HCT116 (cell line): Measurements from ENCODE around the gene CNMD. TPM values are rescaled to one million over a fixed set of nuclear protein-coding genes. Genes with fewer than 3 reads are reported as not detected.

Experiments used
- ATAC-seq: fragments of 200-7000 bp; cut with Tn5 transposase; 2 replicates; pipeline ENCODE4 v1.9.1; 2020; ENCODE audit warnings: mild to moderate bottlenecking, moderate library complexity
- BruUV-seq: library from RNA; stranded (reverse); fragments of 400-500 nt; replicated peaks from 2 replicates; lab custom pipeline; 2021; lab: Mats Ljungman, UMichigan
- CTCF ChIA-PET: fragments of 300-600 bp; sonication (Branson Sonifier 250); formaldehyde crosslinking; loops from one replicate; lab custom pipeline; 2021; ENCODE audit warnings: antibody characterized with exemption; lab: Charles Lee
- POLR2A ChIA-PET: fragments of 300-600, 350-600 bp; sonication (Branson Sonifier 250); formaldehyde crosslinking; loops from one replicate; lab custom pipeline; 2021; ENCODE audit warnings: antibody characterized with exemption; lab: Charles Lee
- RAD21 ChIA-PET, 2 experiments: fragments of 300-600 bp; sonication (Branson Sonifier 250); formaldehyde crosslinking; loops; one replicate each; lab custom pipeline; 2023; ENCODE audit warnings: low total read pairs in 2 of 2; ENCODE audit not compliant: uncharacterized antibody in 2 of 2, unreplicated experiment in 2 of 2, low non-redundant PET in 1 of 2; lab: Charles Lee
- DNase-seq: peaks from one replicate; pipeline ENCODE4 v3.0.0-alpha.2; 2010; ENCODE audit warnings: low read depth, low spot score
- H2AFZ ChIP-seq: fragments of 200-600 bp; shearing (Covaris generic), sonication (generic); 2 replicates; pipeline ENCODE4 v1.6.1; 2017; ENCODE audit warnings: low read depth, mixed run types, mixed read lengths, antibody characterized with exemption, low read length; ENCODE audit not compliant: poor library complexity, severe bottlenecking
- H3K27ac ChIP-seq: 2 replicates; pipeline ENCODE4 v1.5.1; 2012; ENCODE audit warnings: low read depth, low read length
- H3K27me3 ChIP-seq: fragments of 200-600 bp; sonication (generic); 2 replicates; pipeline ENCODE4 v1.6.1; 2016; ENCODE audit warnings: mixed run types, low read length, mixed read lengths; ENCODE audit not compliant: insufficient read depth
- H3K36me3 ChIP-seq, 2 experiments: fragments of 200-500 bp in 1 of 2; fragments of 200-600 bp in 1 of 2; sonication (Bioruptor generic) in 1 of 2; sonication (generic) in 1 of 2; 2 replicates each; pipeline versions ENCODE4 v1.5.1 to v1.6.1; 2014 to 2016; ENCODE audit warnings: low read length in 2 of 2, inconsistent platforms in 1 of 2, mixed read lengths in 1 of 2, mixed run types in 1 of 2; ENCODE audit not compliant: insufficient read depth in 2 of 2, control insufficient read depth in 1 of 2
- H3K4me1 ChIP-seq, 2 experiments: fragments of 200-600 bp in 1 of 2; sonication (generic) in 1 of 2; 2 replicates each; pipeline versions ENCODE4 v1.5.1 to v1.6.1; 2012 to 2017; ENCODE audit warnings: low read length in 2 of 2, inconsistent platforms in 1 of 2, mild to moderate bottlenecking in 1 of 2, mixed read lengths in 1 of 2, mixed run types in 1 of 2, moderate library complexity in 1 of 2; ENCODE audit not compliant: insufficient read depth in 2 of 2, control insufficient read depth in 1 of 2
- H3K4me2 ChIP-seq: fragments of 200-600 bp; sonication (generic); 2 replicates; pipeline ENCODE4 v1.6.1; 2017; ENCODE audit warnings: mixed run types, low read length, mixed read lengths
- H3K4me3 ChIP-seq, 2 experiments: fragments of 200-600 bp in 1 of 2; sonication (generic) in 1 of 2; replicated peaks in 1 of 2; 2 replicates each; pipeline ENCODE4 v1.5.1; 2011 to 2016; ENCODE audit warnings: low read length in 2 of 2, control low read depth in 1 of 2, low read depth in 1 of 2, mild to moderate bottlenecking in 1 of 2, mixed read lengths in 1 of 2, mixed run types in 1 of 2
- H3K79me2 ChIP-seq: fragments of 200-600 bp; sonication (generic); 2 replicates; pipeline ENCODE4 v1.6.1; 2017; ENCODE audit warnings: mild to moderate bottlenecking, mixed run types, low read length, moderate library complexity, mixed read lengths; ENCODE audit not compliant: insufficient read depth
- H3K9ac ChIP-seq: fragments of 200-600 bp; sonication (generic); 2 replicates; pipeline ENCODE4 v1.6.1; 2016; ENCODE audit warnings: low read length, mixed read lengths
- H3K9me2 ChIP-seq: fragments of 200-600 bp; sonication (generic), shearing (Covaris generic); 2 replicates; pipeline ENCODE4 v1.6.1; 2017; ENCODE audit warnings: mixed run types, mild to moderate bottlenecking, moderate library complexity; ENCODE audit not compliant: insufficient read depth
- H3K9me3 ChIP-seq, 2 experiments: fragments of 200-500 bp in 1 of 2; fragments of 200-600 bp in 1 of 2; sonication (Bioruptor generic) in 1 of 2; sonication (generic) in 1 of 2; 2 replicates each; pipeline ENCODE4 v1.6.1; 2014 to 2017; ENCODE audit warnings: low read length in 2 of 2, mixed read lengths in 2 of 2, inconsistent platforms in 1 of 2, low read depth in 1 of 2, mild to moderate bottlenecking in 1 of 2, mixed run types in 1 of 2, moderate library complexity in 1 of 2; ENCODE audit not compliant: control insufficient read depth in 1 of 2, insufficient read depth in 1 of 2
- H4K20me1 ChIP-seq: fragments of 200-600 bp; sonication (generic), shearing (Covaris generic); 2 replicates; pipeline ENCODE4 v1.6.1; 2017; ENCODE audit warnings: mixed run types, mild to moderate bottlenecking, moderate library complexity; ENCODE audit not compliant: insufficient read depth
- CTCF ChIP-seq, 3 experiments: fragments of 200-600 bp in 1 of 3; sonication (generic) in 1 of 3; IDR thresholded peaks in 2 of 3; conservative IDR thresholded peaks in 1 of 3; 2 replicates each; pipeline ENCODE4 v1.5.1; 2012 to 2017; ENCODE audit warnings: low read depth in 2 of 3, low read length in 2 of 3, antibody characterized with exemption in 1 of 3, borderline replicate concordance in 1 of 3, control low read depth in 1 of 3, mild to moderate bottlenecking in 1 of 3, mixed read lengths in 1 of 3, mixed run types in 1 of 3, moderate library complexity in 1 of 3; ENCODE audit not compliant: insufficient read depth in 1 of 3
- ELF1 ChIP-seq: IDR thresholded peaks from 2 replicates; pipeline ENCODE4 v1.6.1; 2012; ENCODE audit warnings: low read depth, borderline replicate concordance
- EZH2 ChIP-seq: fragments of 200-600 bp; sonication (generic); IDR thresholded peaks from 2 replicates; pipeline ENCODE4 v1.6.1; 2017; ENCODE audit warnings: antibody characterized with exemption, mixed run types
- EZH2phosphoT487 ChIP-seq: fragments of 200-600 bp; IDR thresholded peaks from 2 replicates; pipeline ENCODE4 v1.6.1; 2018; ENCODE audit warnings: antibody characterized with exemption, borderline replicate concordance
- FOSL1 ChIP-seq: IDR thresholded peaks from 2 replicates; pipeline ENCODE4 v1.6.1; 2012; ENCODE audit warnings: low read depth
- JUND ChIP-seq: IDR thresholded peaks from 2 replicates; pipeline ENCODE4 v1.6.1; 2012
- POLR2A ChIP-seq: IDR thresholded peaks from 2 replicates; pipeline ENCODE4 v1.7.0; 2011; ENCODE audit warnings: borderline replicate concordance; ENCODE audit not compliant: insufficient read depth, insufficient read length; ENCODE audit errors: extremely low read depth
- SIN3A ChIP-seq: IDR thresholded peaks from 2 replicates; pipeline ENCODE4 v1.6.1; 2012; ENCODE audit warnings: low read depth
- SP1 ChIP-seq: IDR thresholded peaks from 2 replicates; pipeline ENCODE4 v1.6.1; 2012; ENCODE audit warnings: low read depth
- SRF ChIP-seq: IDR thresholded peaks from 2 replicates; pipeline ENCODE4 v1.6.1; 2012; ENCODE audit warnings: low read depth
- TCF7L2 ChIP-seq: IDR thresholded peaks from 2 replicates; pipeline ENCODE4 v1.7.0; 2011; ENCODE audit warnings: borderline replicate concordance, inconsistent platforms; ENCODE audit not compliant: insufficient read depth, insufficient read length; ENCODE audit errors: extremely low read depth
- YY1 ChIP-seq: IDR thresholded peaks from 2 replicates; pipeline ENCODE4 v1.6.1; 2011; ENCODE audit warnings: low read length, low read depth, moderate library complexity, mild to moderate bottlenecking; ENCODE audit not compliant: insufficient replicate concordance; ENCODE audit errors: extremely low read depth
- ZNF274 ChIP-seq: fragments of 200-500 bp; sonication (Bioruptor generic); IDR thresholded peaks from 2 replicates; pipeline ENCODE4 v1.6.1; 2014; ENCODE audit warnings: mild to moderate bottlenecking, low read depth, low read length, inconsistent platforms
- intact Hi-C: fragments of 100-400 bp; cut with micrococcal nuclease; formaldehyde crosslinking; loops from 2 replicates; pipeline ENCODE4 v1.10.0; 2022
- total RNA-seq: library from RNA; stranded (reverse); gene quantifications from one replicate; pipeline ENCODE4 v1.2.1, GENCODE V29; 2021; ENCODE audit not compliant: unreplicated experiment

The CNMD gene
- total RNA-seq, 1 experiment from 2014 or later, result not detected

GRCh38 chr13:52725302-52725701 is 14.3 kb downstream of the CNMD start:
- ChIA-PET CTCF (interaction anchor here (0.8 kb wide), 1 partner anchor 60 kb away, joined by 3 read pairs; no protein-coding TSS in a partner anchor), POLR2A (no interaction called here), RAD21 (no interaction called here)
- Histone ChIP-seq H3K27ac (no peak overlapping the region), H4K20me1 (no peaks in the 10 kb centered on the region), H3K4me2 (no peak overlapping the region), H3K4me3 (no peak overlapping the region), H2AFZ (no peak overlapping the region), H3K27me3 (0 out of 2 replicates have a peak, but pooled peaks cover 3% of the 10 kb centered on the region), H3K4me1 (no peaks in the 10 kb centered on the region), H3K9me2 (no peaks in the 10 kb centered on the region), H3K79me2 (no peaks in the 10 kb centered on the region), H3K36me3 (no peaks in the 10 kb centered on the region), H3K9ac (no peak overlapping the region), H3K9me3 (no peaks in the 10 kb centered on the region)
- intact Hi-C loops, result no loop called here
- TF ChIP-seq ZNF274 (no peak), SRF (no peak), TCF7L2 (no peak), CTCF (IDR thresholded peaks at IDR 0.05 in 2 of 3, conservative IDR thresholded peaks at IDR 0.05 in 1 of 3; ENCODE audit: borderline replicate concordance in 1 of 3, insufficient read depth in 1 of 3, low read depth in 2 of 3, low read length in 2 of 3) (no peak), EZH2phosphoT487 (no peak), EZH2 (no peak), JUND (no peak), FOSL1 (no peak), SIN3A (no peak), ELF1 (no peak), SP1 (no peak), YY1 (no peak), POLR2A (no peak)
- DNase-seq (no peak), ATAC-seq (no peak)
- no TSS peak for BruUV-seq
